ENCODE measurements around the gene ITGB1BP1. TPM values are rescaled to one million over a fixed set of nuclear protein-coding genes. Genes with fewer than 3 reads are reported as not detected.
"Not testable (repeated sequence)": the region's sequence is repeated elsewhere in the genome, so short reads cannot be mapped to it uniquely, and the experiment has no call there.

ITGB1BP1 gene
- total RNA-seq, 5 donors from 2014 or later (not counting 1 experiment from before 2014, with no cell fraction given) = 46.5 to 76.7 (median 69.0) TPM

GRCh38 chr2:9398881-9399780 lies 24.2 kb downstream of the ITGB1BP1 start:
- Mint-ChIP-seq H3K27ac (no peak overlapping the region), H3K27me3 (no peaks in the 10 kb centered on the region), H3K36me3 (peaks cover 3% of the 10 kb centered on the region), H3K9me3 (no peaks in the 10 kb centered on the region), H3K4me3 (no peak overlapping the region), H3K4me1 (peaks cover 5 to 9% (median 6%) of the 10 kb centered on the region in 3 donors)
- no peak for DNase-seq
- Histone ChIP-seq H3K27ac (ENCODE audit: low read length) (no peak overlapping the region), H3K9me3 (no peaks in the 10 kb centered on the region), H3K36me3 (ENCODE audit: control insufficient read depth in 2 of 2, extremely low read depth in 1 of 2, insufficient read depth in 1 of 2, low read length in 1 of 2) (no peaks in the 10 kb centered on the region), H3K27me3 (replicated peaks in 1 of 2; ENCODE audit: control insufficient read depth in 2 of 2, extremely low read depth in 1 of 2, insufficient read depth in 2 of 2, low read length in 1 of 2) (peaks cover 0 to 9% of the 10 kb centered on the region in 2 experiments), H3K4me1 (ENCODE audit: control insufficient read depth in 1 of 2, extremely low read depth in 1 of 2, insufficient read depth in 2 of 2, low read length in 2 of 2) (peaks cover 0 to 5% of the 10 kb centered on the region in 2 experiments), H3K4me3 (ENCODE audit: control insufficient read depth in 1 of 2, extremely low read depth in 1 of 2, low read length in 1 of 2) (no peak overlapping the region)
- no peak for ATAC-seq (replicated peaks in 1 of 4)
- 91% methylated on average over 14 of the region's 20 CpGs for WGBS (ENCODE audit: insufficient coverage)
- POLR2A ChIA-PET = no interaction called here
- CTCF ChIA-PET = no interaction called here

- H3K27ac Mint-ChIP-seq; DNase-seq; H3K36me3 ChIP-seq (ENCODE audit: control insufficient read depth in 2 of 2, extremely low read depth in 1 of 2, insufficient read depth in 1 of 2, low read length in 1 of 2); H3K4me1 ChIP-seq (ENCODE audit: control insufficient read depth in 1 of 2, extremely low read depth in 1 of 2, insufficient read depth in 2 of 2, low read length in 2 of 2); H3K4me3 ChIP-seq (ENCODE audit: control insufficient read depth in 1 of 2, extremely low read depth in 1 of 2, low read length in 1 of 2); H3K4me1 Mint-ChIP-seq; H3K27me3 ChIP-seq (replicated peaks in 1 of 2; ENCODE audit: control insufficient read depth in 2 of 2, extremely low read depth in 1 of 2, insufficient read depth in 2 of 2, low read length in 1 of 2); H3K9me3 ChIP-seq; ATAC-seq (replicated peaks in 1 of 4); CTCF ChIA-PET; H3K9me3 Mint-ChIP-seq; H3K27ac ChIP-seq (ENCODE audit: low read length); H3K4me3 Mint-ChIP-seq; H3K27me3 Mint-ChIP-seq; H3K36me3 Mint-ChIP-seq; POLR2A ChIA-PET: not testable (repeated sequence)
- WGBS (ENCODE audit: insufficient coverage) = 94% methylated on average over 8 of the region's 11 CpGs
Observed at GRCh38 chr2:9398251-9398650, 25.1 kb downstream of the ITGB1BP1 start.

DNA sequence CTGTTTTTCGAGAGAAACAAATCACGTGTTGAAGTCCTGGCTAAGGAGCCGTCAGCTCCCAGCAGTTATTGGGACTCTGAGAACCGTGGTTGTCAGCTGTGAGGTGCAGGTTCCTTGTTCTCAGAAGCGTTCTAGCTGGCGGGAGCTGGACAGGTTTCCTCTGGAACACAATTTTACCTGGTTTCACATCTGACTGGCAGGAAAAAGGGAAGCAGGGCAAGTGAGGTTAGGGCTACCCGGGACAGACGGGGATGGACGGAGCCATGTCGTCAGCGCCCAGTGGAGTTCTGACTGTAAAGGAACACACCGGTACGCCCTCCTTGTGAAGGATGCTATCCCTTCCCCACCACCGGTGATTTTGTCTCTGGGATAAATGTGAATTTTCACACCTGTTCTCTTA lies 26.1 kb downstream of the ITGB1BP1 start:
- CTCF ChIA-PET = interaction anchor here in 1 of 2 donors (0.6 kb wide), 1 partner anchor 21 kb away, joined by 3 read pairs; no protein-coding TSS in a partner anchor
- H3K4me1 Mint-ChIP-seq = peaks cover 5 to 9% (median 6%) of the 10 kb centered on the region in 3 donors
- no peaks in the 10 kb centered on the region for H3K9me3 Mint-ChIP-seq
- ATAC-seq (replicated peaks in 1 of 4) (no peak), DNase-seq (no peak)
- no peak overlapping the region for H3K4me3 Mint-ChIP-seq
- no peak overlapping the region for H3K27ac ChIP-seq (ENCODE audit: low read length)
- no peaks in the 10 kb centered on the region for H3K36me3 ChIP-seq (ENCODE audit: control insufficient read depth in 2 of 2, extremely low read depth in 1 of 2, insufficient read depth in 1 of 2, low read length in 1 of 2)
- 87% methylated on average over 6 of the region's 14 CpGs for WGBS (ENCODE audit: insufficient coverage)
- POLR2A ChIA-PET = interaction anchor here in 1 of 2 donors (0.7 kb wide), 1 partner anchor 52 kb away, joined by 11 read pairs; no protein-coding TSS in a partner anchor
- peaks cover 0 to 5% of the 10 kb centered on the region in 2 experiments for H3K4me1 ChIP-seq (ENCODE audit: control insufficient read depth in 1 of 2, extremely low read depth in 1 of 2, insufficient read depth in 2 of 2, low read length in 2 of 2)
- H3K36me3 Mint-ChIP-seq = no peaks in the 10 kb centered on the region
- H3K27me3 ChIP-seq (replicated peaks in 1 of 2; ENCODE audit: control insufficient read depth in 2 of 2, extremely low read depth in 1 of 2, insufficient read depth in 2 of 2, low read length in 1 of 2) = peaks cover 0 to 15% of the 10 kb centered on the region in 2 experiments
- peaks cover 0 to 1% of the 10 kb centered on the region in 2 donors for H3K27me3 Mint-ChIP-seq
- no peak overlapping the region for H3K4me3 ChIP-seq (ENCODE audit: control insufficient read depth in 1 of 2, extremely low read depth in 1 of 2, low read length in 1 of 2)
- H3K27ac Mint-ChIP-seq = no peak overlapping the region
- no peaks in the 10 kb centered on the region for H3K9me3 ChIP-seq

DNA sequence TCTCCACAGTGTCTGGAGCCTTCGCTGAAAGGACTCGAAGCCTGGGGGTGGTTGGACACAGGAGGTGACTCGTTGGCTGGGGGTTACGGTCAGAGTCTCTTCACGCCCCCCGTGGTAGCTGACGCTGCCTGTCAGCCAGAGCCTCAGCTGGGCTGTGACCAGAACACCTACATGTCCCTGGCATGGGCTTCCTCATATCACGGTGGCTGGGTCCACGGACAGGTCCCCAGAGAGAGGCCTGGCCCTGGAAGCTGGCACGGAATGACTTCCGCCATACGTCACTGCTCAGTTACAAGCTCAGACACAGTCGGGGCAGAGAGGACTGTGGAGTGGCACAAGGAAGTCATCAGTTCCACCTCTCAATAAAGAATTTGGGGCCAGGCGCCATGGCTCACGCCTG lies 28.5 kb downstream of the ITGB1BP1 start:
- H3K4me3 ChIP-seq (ENCODE audit: control insufficient read depth in 1 of 2, extremely low read depth in 1 of 2, low read length in 1 of 2) = no peak overlapping the region
- no peaks in the 10 kb centered on the region for H3K36me3 ChIP-seq (ENCODE audit: control insufficient read depth in 2 of 2, extremely low read depth in 1 of 2, insufficient read depth in 1 of 2, low read length in 1 of 2)
- Mint-ChIP-seq H3K4me3 (no peak overlapping the region), H3K27me3 (peaks cover 0 to 1% of the 10 kb centered on the region in 2 donors), H3K9me3 (no peaks in the 10 kb centered on the region), H3K27ac (no peak overlapping the region), H3K4me1 (no peaks in the 10 kb centered on the region), H3K36me3 (no peaks in the 10 kb centered on the region)
- H3K4me1 ChIP-seq (ENCODE audit: control insufficient read depth in 1 of 2, extremely low read depth in 1 of 2, insufficient read depth in 2 of 2, low read length in 2 of 2) = no peaks in the 10 kb centered on the region
- 89% methylated on average over 15 of the region's 15 CpGs for WGBS (ENCODE audit: insufficient coverage)
- no peaks in the 10 kb centered on the region for H3K9me3 ChIP-seq
- H3K27ac ChIP-seq (ENCODE audit: low read length) = no peak overlapping the region
- peaks cover 0 to 18% of the 10 kb centered on the region in 2 experiments for H3K27me3 ChIP-seq (replicated peaks in 1 of 2; ENCODE audit: control insufficient read depth in 2 of 2, extremely low read depth in 1 of 2, insufficient read depth in 2 of 2, low read length in 1 of 2)
- DNase-seq = no peak
- POLR2A ChIA-PET = no interaction called here
- no peak for ATAC-seq (replicated peaks in 1 of 4)
- CTCF ChIA-PET = no interaction called here

GRCh38 chr2:9392898-9393765 lies 30.2 kb downstream of the ITGB1BP1 start:
- peaks cover 0 to 15% of the 10 kb centered on the region in 2 experiments for H3K27me3 ChIP-seq (replicated peaks in 1 of 2; ENCODE audit: control insufficient read depth in 2 of 2, extremely low read depth in 1 of 2, insufficient read depth in 2 of 2, low read length in 1 of 2)
- H3K36me3 ChIP-seq (ENCODE audit: control insufficient read depth in 2 of 2, extremely low read depth in 1 of 2, insufficient read depth in 1 of 2, low read length in 1 of 2) = no peaks in the 10 kb centered on the region
- Mint-ChIP-seq H3K9me3 (no peaks in the 10 kb centered on the region), H3K4me3 (no peak overlapping the region), H3K27me3 (peaks cover 0 to 1% of the 10 kb centered on the region in 2 donors), H3K27ac (no peak overlapping the region), H3K4me1 (no peaks in the 10 kb centered on the region), H3K36me3 (no peaks in the 10 kb centered on the region)
- ATAC-seq (replicated peaks in 1 of 4) (no peak), DNase-seq (no peak)
- no peaks in the 10 kb centered on the region for H3K4me1 ChIP-seq (ENCODE audit: control insufficient read depth in 1 of 2, extremely low read depth in 1 of 2, insufficient read depth in 2 of 2, low read length in 2 of 2)
- no peak overlapping the region for H3K27ac ChIP-seq (ENCODE audit: low read length)
- ChIA-PET POLR2A (no interaction called here), CTCF (interaction anchor here in 1 of 2 donors (0.6 kb wide), 1 partner anchor 162 kb away, joined by 3 read pairs; no protein-coding TSS in a partner anchor)
- no peaks in the 10 kb centered on the region for H3K9me3 ChIP-seq
- 92% methylated on average over 17 of the region's 28 CpGs for WGBS (ENCODE audit: insufficient coverage)
- H3K4me3 ChIP-seq (ENCODE audit: control insufficient read depth in 1 of 2, extremely low read depth in 1 of 2, low read length in 1 of 2) = no peak overlapping the region

DNA sequence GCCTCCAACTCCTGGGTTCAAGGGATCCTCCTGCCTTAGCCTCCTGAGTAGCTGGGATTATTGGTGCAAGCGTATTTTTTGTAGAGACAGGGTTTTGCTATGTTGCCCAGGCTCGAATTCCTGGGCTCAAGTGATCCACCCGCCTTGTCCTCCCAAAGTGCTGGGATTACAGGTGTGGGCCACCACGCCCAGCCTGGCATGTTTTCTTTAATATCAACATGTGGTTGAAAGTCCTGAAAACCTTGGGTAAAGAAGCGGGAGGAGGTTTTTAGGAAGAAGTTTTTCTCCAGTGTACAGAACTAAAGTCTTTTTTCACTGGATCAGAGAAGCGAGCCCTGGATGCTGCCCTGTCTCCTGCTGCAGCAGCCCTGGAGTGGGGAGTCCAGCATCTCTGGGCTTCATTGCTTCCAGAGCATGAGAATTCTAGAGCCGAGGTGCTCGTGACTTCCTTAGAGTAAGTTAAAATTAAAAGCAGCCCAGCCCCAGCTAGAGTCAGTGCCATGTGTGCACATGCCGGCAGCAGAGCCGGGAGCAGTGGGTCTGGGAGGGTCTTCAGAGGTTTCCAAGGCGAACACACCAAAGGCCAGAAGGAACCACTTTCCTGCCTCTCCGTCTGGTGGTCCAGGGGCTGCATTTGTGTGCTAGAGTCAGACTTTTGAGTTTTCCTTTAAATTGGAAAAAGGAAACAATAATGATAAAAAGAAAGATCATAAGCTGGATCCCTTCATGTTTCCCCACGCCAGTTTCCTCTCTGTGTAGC lies 31.2 kb downstream of the ITGB1BP1 start:
- Histone ChIP-seq H3K27me3 (replicated peaks in 1 of 2; ENCODE audit: control insufficient read depth in 2 of 2, extremely low read depth in 1 of 2, insufficient read depth in 2 of 2, low read length in 1 of 2) (peaks cover 0 to 11% of the 10 kb centered on the region in 2 experiments), H3K36me3 (ENCODE audit: control insufficient read depth in 2 of 2, extremely low read depth in 1 of 2, insufficient read depth in 1 of 2, low read length in 1 of 2) (no peaks in the 10 kb centered on the region), H3K4me1 (ENCODE audit: control insufficient read depth in 1 of 2, extremely low read depth in 1 of 2, insufficient read depth in 2 of 2, low read length in 2 of 2) (no peaks in the 10 kb centered on the region), H3K4me3 (ENCODE audit: control insufficient read depth in 1 of 2, extremely low read depth in 1 of 2, low read length in 1 of 2) (no peak overlapping the region), H3K9me3 (no peaks in the 10 kb centered on the region), H3K27ac (ENCODE audit: low read length) (no peak overlapping the region)
- no peak for ATAC-seq (replicated peaks in 1 of 4)
- peaks cover 0 to 1% of the 10 kb centered on the region in 2 donors for H3K27me3 Mint-ChIP-seq
- no peaks in the 10 kb centered on the region for H3K4me1 Mint-ChIP-seq
- DNase-seq = no peak
- H3K9me3 Mint-ChIP-seq = no peaks in the 10 kb centered on the region
- ChIA-PET POLR2A (no interaction called here), CTCF (no interaction called here)
- H3K4me3 Mint-ChIP-seq = no peak overlapping the region
- no peaks in the 10 kb centered on the region for H3K36me3 Mint-ChIP-seq
- 85% methylated on average over 8 of the region's 13 CpGs for WGBS (ENCODE audit: insufficient coverage)
- H3K27ac Mint-ChIP-seq = no peak overlapping the region

All from T-cell (primary cell).